ENCODE results near the gene MICAL3. TPM values are rescaled to one million over a fixed set of nuclear protein-coding genes. Genes with fewer than 3 reads are reported as not detected.
A peak's percentile ranks its signal among the peaks of the same experiment; 100 is the strongest.
"Not testable (repeated sequence)": the region's sequence is repeated elsewhere in the genome, so short reads cannot be mapped to it uniquely, and the experiment has no call there.

Gene MICAL3
- total RNA-seq, 2 donors from 2014 or later = 33.6 to 34.0 TPM

DNA sequence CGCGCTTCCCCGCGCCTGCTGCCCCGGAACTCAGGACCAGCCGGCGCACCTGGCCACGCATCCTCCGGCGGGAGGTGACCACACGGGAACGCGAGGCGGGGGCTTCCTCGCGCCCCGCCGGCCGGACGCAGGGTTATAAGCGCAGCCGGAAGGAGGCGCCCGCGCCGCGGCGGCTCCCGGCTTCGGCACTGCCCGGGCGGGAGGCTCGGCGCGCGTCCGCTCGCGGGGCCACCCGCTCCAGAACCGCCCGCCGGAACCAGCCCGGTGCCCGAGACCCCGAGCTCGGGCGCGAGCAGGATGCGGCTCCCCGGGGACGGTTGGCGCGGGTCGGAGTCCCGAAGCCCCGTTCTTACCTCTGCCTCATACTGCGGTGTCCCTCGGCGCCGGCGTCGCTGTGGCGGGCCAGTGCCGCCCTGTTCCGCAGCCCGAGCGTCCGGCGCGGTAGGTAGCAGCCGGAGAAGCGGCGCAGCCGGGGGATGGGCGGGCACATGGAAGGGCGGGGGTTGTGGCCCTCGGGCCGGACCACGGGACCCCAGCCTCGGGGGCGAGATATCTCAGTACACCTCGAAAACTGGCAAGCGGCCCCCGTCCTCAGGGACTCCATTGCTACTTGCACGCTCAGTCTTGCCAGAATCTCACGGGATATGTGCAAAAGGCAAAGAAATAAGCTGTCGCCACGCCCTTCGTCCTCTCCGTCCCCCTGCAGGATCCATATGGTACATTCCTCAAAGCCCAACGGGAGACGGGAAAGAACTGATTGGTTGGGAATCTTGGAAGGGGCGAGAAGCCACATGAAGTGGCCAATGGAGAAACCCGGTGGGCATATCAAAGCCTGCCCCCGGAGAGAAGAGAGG is 23.1 kb downstream of the MICAL3 start:
- H3K4me3 ChIP-seq = peak overlapping the region; percentile 66 to 80
- H3K9me3 ChIP-seq = no peaks in the 10 kb centered on the region
- no peaks in the 10 kb centered on the region for H3K36me3 ChIP-seq (replicated peaks in 1 of 2; ENCODE audit: insufficient read depth in 1 of 2, low read depth in 2 of 2)
- ATAC-seq = peak; percentile 91
- H3K27me3 ChIP-seq = no peaks in the 10 kb centered on the region
- WGBS, 2 donors = 0 to 1% methylated on average over 16 to 85 of the region's 96 CpGs
- H3K27ac ChIP-seq = peak overlapping the region; percentile 89 to 99 (median 94)
- TF ChIP-seq, protein P1, sequence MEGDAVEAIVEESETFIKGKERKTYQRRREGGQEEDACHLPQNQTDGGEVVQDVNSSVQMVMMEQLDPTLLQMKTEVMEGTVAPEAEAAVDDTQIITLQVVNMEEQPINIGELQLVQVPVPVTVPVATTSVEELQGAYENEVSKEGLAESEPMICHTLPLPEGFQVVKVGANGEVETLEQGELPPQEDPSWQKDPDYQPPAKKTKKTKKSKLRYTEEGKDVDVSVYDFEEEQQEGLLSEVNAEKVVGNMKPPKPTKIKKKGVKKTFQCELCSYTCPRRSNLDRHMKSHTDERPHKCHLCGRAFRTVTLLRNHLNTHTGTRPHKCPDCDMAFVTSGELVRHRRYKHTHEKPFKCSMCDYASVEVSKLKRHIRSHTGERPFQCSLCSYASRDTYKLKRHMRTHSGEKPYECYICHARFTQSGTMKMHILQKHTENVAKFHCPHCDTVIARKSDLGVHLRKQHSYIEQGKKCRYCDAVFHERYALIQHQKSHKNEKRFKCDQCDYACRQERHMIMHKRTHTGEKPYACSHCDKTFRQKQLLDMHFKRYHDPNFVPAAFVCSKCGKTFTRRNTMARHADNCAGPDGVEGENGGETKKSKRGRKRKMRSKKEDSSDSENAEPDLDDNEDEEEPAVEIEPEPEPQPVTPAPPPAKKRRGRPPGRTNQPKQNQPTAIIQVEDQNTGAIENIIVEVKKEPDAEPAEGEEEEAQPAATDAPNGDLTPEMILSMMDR (IDR thresholded peaks at IDR 0.05) = peak; percentile 30 to 59 (median 49)
- TF ChIP-seq POLR2A (IDR thresholded peaks at IDR 0.05) = peak; percentile 91 to 94 (median 91)
- peak; percentile 91 to 95 (median 91) for DNase-seq
- H3K4me1 ChIP-seq = peaks cover 27% of the 10 kb centered on the region
- intact Hi-C loops (cut with DNase I) = no loop called here

DNA sequence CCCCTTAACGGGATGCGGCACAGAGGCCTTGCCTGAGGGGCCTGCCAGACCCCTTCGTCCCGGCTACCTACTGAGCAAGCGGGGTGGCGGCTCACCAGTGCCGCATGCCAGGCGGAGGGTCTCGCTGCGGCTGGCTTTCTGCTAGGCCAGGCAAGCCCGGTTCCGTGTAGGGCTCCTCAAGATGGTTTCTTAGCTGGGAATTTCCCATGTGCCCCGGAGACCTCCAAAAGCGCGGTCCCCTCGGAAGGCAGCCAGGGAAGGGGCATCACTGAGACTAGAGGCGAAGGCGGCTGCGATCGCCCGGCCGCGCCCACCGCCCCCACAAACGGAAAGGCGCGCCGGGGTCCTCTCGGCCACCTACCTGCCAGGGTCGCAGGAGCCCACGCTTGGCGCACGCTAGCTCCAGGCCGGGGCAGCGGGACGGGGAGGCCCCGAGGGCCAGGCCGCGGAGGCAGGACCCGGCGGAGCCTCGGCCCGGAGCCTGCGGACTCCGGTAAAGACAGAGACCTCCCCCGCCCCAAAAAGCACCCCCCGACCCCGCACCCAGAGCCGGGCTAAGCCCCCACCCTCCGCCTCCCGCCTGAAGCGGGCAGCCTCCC is 23.8 kb downstream of the MICAL3 start:
- 1% methylated on average over 31 of the region's 52 CpGs; no CpG with 5 or more reads in 1 of the 2 donors for WGBS, 2 donors
- ATAC-seq (no peak), DNase-seq (peak; percentile 30 to 45 (median 33))
- Histone ChIP-seq H3K27me3 (no peaks in the 10 kb centered on the region), H3K27ac (peak overlapping the region; percentile 89 to 99 (median 94)), H3K9me3 (no peaks in the 10 kb centered on the region), H3K4me3 (peak overlapping the region; percentile 66 to 80), H3K4me1 (peaks cover 27% of the 10 kb centered on the region), H3K36me3 (replicated peaks in 1 of 2; ENCODE audit: insufficient read depth in 1 of 2, low read depth in 2 of 2) (no peaks in the 10 kb centered on the region)
- TF ChIP-seq POLR2A (IDR thresholded peaks at IDR 0.05) = no peak
- TF ChIP-seq, protein P1 (IDR thresholded peaks at IDR 0.05) = no peak
- intact Hi-C loops (cut with DNase I) = no loop called here

DNA sequence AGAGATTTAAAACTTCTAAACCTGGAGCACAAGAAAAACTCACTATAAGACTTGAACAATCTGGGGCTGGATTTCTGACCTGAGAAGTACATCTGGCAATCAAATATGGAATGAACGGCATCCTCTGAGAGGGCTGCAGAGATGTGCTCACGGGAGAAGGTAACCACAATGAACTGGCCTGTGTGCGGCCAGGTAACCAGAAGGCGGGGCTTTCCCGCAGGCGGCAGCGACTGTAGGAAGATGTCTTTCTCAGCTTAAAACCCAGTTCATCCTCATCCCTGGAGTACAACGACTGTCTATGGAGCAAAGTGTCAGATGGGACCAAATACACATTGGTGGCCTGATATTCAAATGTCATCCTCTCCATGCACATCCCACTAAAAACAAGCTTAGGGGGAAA is 24.5 kb downstream of the MICAL3 start:
- H3K9me3 ChIP-seq = no peaks in the 10 kb centered on the region
- peaks cover 27% of the 10 kb centered on the region for H3K4me1 ChIP-seq
- no peak for TF ChIP-seq POLR2A (IDR thresholded peaks at IDR 0.05)
- ATAC-seq (no peak), DNase-seq (peak; percentile 20 to 51 (median 31))
- 31 to 44% methylated on average over 8 of the region's 8 CpGs for WGBS, 2 donors
- no peaks in the 10 kb centered on the region for H3K27me3 ChIP-seq
- intact Hi-C loops (cut with DNase I) = no loop called here
- peak overlapping the region in 3 of 4 donors; percentile 89 to 99 (median 92) for H3K27ac ChIP-seq
- H3K4me3 ChIP-seq = no peak overlapping the region
- no peaks in the 10 kb centered on the region for H3K36me3 ChIP-seq (replicated peaks in 1 of 2; ENCODE audit: insufficient read depth in 1 of 2, low read depth in 2 of 2)

DNA sequence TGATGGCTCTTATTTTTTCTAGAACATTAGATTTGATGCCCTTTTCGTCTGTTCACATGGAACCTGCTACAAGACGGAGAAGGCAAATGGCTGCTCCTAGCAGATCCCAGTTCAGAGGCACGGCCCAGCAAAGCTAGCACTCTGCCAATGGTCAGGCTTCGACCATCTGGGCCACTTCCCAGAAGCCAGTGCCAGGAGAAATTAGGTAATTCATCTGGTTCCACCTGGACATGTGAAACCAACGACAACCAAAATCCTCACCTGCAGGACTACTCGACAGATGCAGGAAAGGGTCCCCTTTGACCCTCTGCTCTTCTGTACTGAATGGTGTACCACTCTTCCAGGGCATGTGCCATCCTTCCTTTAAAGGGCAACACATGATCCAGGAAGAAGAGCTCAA is 25.4 kb downstream of the MICAL3 start:
- Histone ChIP-seq H3K9me3 (no peaks in the 10 kb centered on the region), H3K36me3 (replicated peaks in 1 of 2; ENCODE audit: insufficient read depth in 1 of 2, low read depth in 2 of 2) (no peaks in the 10 kb centered on the region), H3K4me1 (peaks cover 36% of the 10 kb centered on the region), H3K27ac (peak overlapping the region; percentile 66 to 99 (median 90)), H3K27me3 (no peaks in the 10 kb centered on the region), H3K4me3 (no peak overlapping the region)
- WGBS, 2 donors = 38% methylated on average over 6 of the region's 6 CpGs
- intact Hi-C loops (cut with DNase I) = no loop called here
- TF ChIP-seq, protein P1 (IDR thresholded peaks at IDR 0.05) = peak in 3 of 7 experiments; percentile 14 to 30 (median 16)
- TF ChIP-seq POLR2A (IDR thresholded peaks at IDR 0.05) = peak in 2 of 3 donors; percentile 46 to 55
- peak; percentile 88 to 91 (median 90) for DNase-seq
- peak; percentile 59 for ATAC-seq

DNA sequence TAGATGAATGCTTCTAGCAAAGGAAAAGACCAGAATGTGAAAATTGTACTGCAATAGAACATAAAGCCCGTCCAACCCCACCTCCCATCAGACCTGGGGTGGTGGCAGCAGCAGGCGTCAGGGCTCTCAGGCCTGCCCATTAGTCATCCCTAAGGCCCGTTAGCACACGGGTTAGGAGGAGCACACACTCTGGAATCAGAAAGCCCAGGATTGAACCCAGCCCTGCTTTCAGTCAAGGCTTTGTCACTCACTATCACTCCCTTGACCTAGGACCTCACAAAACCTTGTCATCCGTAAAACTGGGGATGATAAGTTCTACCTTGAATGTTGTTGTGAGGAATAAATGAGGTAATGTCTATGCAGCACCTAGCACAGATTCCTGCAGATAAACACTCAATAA is 26.9 kb downstream of the MICAL3 start:
- Histone ChIP-seq H3K4me1 (peaks cover 36% of the 10 kb centered on the region), H3K27me3 (no peaks in the 10 kb centered on the region), H3K36me3 (replicated peaks in 1 of 2; ENCODE audit: insufficient read depth in 1 of 2, low read depth in 2 of 2) (no peaks in the 10 kb centered on the region), H3K4me3 (no peak overlapping the region), H3K9me3 (no peaks in the 10 kb centered on the region), H3K27ac (no peak overlapping the region)
- 74 to 81% methylated on average over 5 of the region's 5 CpGs for WGBS, 2 donors
- TF ChIP-seq, protein P1 (IDR thresholded peaks at IDR 0.05) = no peak
- TF ChIP-seq POLR2A (IDR thresholded peaks at IDR 0.05) = no peak
- DNase-seq (no peak), ATAC-seq (no peak)
- intact Hi-C loops (cut with DNase I) = no loop called here

DNA sequence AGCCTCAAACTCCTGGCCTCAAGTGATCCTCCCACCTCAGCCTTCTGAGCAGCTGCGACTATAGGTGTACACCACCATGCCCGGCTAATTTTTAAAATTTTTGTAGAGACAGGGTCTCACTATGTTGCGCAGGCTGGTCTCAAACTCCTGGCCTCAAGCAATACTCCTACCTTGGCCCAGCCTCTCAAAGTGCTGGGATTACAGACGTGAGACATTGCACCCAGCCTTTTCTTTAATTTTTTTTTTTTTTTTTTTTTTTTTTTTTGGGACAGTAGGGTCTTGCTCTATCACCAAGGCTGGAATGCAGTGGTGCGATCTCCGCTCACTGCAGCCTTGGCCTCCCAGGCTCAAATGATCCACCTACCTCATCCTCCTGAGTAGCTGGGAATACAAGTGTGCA is 29.1 kb downstream of the MICAL3 start:
- ATAC-seq; H3K9me3 ChIP-seq; H3K4me3 ChIP-seq; H3K36me3 ChIP-seq (replicated peaks in 1 of 2; ENCODE audit: insufficient read depth in 1 of 2, low read depth in 2 of 2); H3K27ac ChIP-seq; intact Hi-C loops (cut with DNase I); DNase-seq; H3K27me3 ChIP-seq: not testable (repeated sequence)
- H3K4me1 ChIP-seq = peaks cover 31% of the 10 kb centered on the region
- 93 to 95% methylated on average over 6 of the region's 6 CpGs for WGBS, 2 donors
